DOHH2 (cell line): Measurements from ENCODE around the gene GNPTG.

Source experiments
- CTCF ChIP-seq: fragments of 200-600 bp; sonication (generic); IDR thresholded peaks from one replicate; pipeline ENCODE4 v1.5.1; 2014; ENCODE audit warnings: antibody characterized with exemption, mild to moderate bottlenecking, low read depth, low read length; ENCODE audit not compliant: poor library complexity, severe bottlenecking
- EZH2phosphoT487 ChIP-seq: fragments of 200-600 bp; sonication (generic); IDR thresholded peaks from 2 replicates; pipeline ENCODE4 v1.6.1; 2017; ENCODE audit warnings: borderline replicate concordance, mild to moderate bottlenecking, antibody characterized with exemption, low read length, moderate library complexity, mixed read lengths

GRCh38 chr16:1380195-1380594 is 28.5 kb downstream of the GNPTG start:
- TF ChIP-seq CTCF (no peak), EZH2phosphoT487 (no peak)
